Dermis blood vessel endothelial cell (primary cell): ENCODE data around the gene PHF19. TPM values are rescaled to one million over a fixed set of nuclear protein-coding genes. Genes with fewer than 3 reads are reported as not detected.
A peak's percentile ranks its signal among the peaks of the same experiment; 100 is the strongest.

Experiments
- DNase-seq: peaks from one replicate; pipeline ENCODE4 v3.0.0; 2010
- total RNA-seq: library from RNA; depleted of rRNA; stranded (reverse); fragments of >200 nt; gene quantifications from 2 replicates; pipeline ENCODE4 v1.2.3, GENCODE V29; 2014

The PHF19 gene
- total RNA-seq, result 20.4 and 81.7 TPM in 2 replicates

- peak; percentile 54 for DNase-seq
Observed at GRCh38 chr9:120876842-120877240, at the start of gene PHF19. Gene PHF19, minus strand, starts transcription at chr9:120877188. Its CDS starts 2,447 bp downstream, at chr9:120874741.

GRCh38 chr9:120926397-120926928, 49.5 kb upstream of the PHF19 start, which contains the start of gene TRAF1:
Gene TRAF1, minus strand, starts transcription at chr9:120926796. Its CDS starts 721 bp downstream, at chr9:120926075.
- DNase-seq, result peak; percentile 39

GRCh38 chr9:120925535-120926396, 48.8 kb upstream of the PHF19 start:
- DNase-seq, result peak; percentile 79

GRCh38 chr9:120924698-120925534, 47.9 kb upstream of the PHF19 start:
- peak; percentile 37 for DNase-seq

- no peak for DNase-seq
Observed at GRCh38 chr9:120923620-120924328, 46.8 kb upstream of the PHF19 start.

GRCh38 chr9:120922404-120923195, 45.6 kb upstream of the PHF19 start:
- DNase-seq, result no peak

- no peak for DNase-seq
Observed at GRCh38 chr9:120921661-120922181, 44.7 kb upstream of the PHF19 start.

- DNase-seq, result no peak
Observed at GRCh38 chr9:120920806-120921178, 43.8 kb upstream of the PHF19 start.

GRCh38 chr9:120919843-120920805, 43.1 kb upstream of the PHF19 start:
- DNase-seq, result no peak

- DNase-seq, result no peak
Observed at GRCh38 chr9:120918931-120919842, 42.2 kb upstream of the PHF19 start.

- DNase-seq, result no peak
Observed at GRCh38 chr9:120917929-120918762, 41.2 kb upstream of the PHF19 start.

- no peak for DNase-seq
Observed at GRCh38 chr9:120916991-120917880, 40.2 kb upstream of the PHF19 start.

- no peak for DNase-seq
Observed at GRCh38 chr9:120916588-120916987, 39.6 kb upstream of the PHF19 start.

GRCh38 chr9:120915854-120916470, 39.0 kb upstream of the PHF19 start:
- DNase-seq, result no peak

GRCh38 chr9:120914953-120915352, 38.0 kb upstream of the PHF19 start:
- DNase-seq, result no peak

GRCh38 chr9:120914396-120914795, 37.4 kb upstream of the PHF19 start:
- no peak for DNase-seq
